Right lobe of liver (tissue), 6 donors: ENCODE data around the gene MRPL11. TPM values are rescaled to one million over a fixed set of nuclear protein-coding genes. Genes with fewer than 3 reads are reported as not detected.

Source experiments
- ATAC-seq, 4 donors: fragments of 200-7000 bp; cut with Tn5 transposase; one replicate each; pipeline ENCODE4 v1.9.1; 2020; ENCODE audit warnings: mild to moderate bottlenecking in 4 of 4, moderate library complexity in 4 of 4
- DNase-seq, 3 donors: peaks; one replicate each; pipeline ENCODE4 v3.0.0-alpha.2; 2020
- H3K27ac ChIP-seq, 3 donors: fragments of 200-600 bp; one replicate each; pipeline ENCODE4 v1.8.0; 2022
- H3K27me3 ChIP-seq, 2 donors: fragments of 200-600 bp; one replicate each; pipeline ENCODE4 v1.8.0; 2022
- H3K36me3 ChIP-seq, 4 donors: fragments of 200-600 bp; sonication (generic) in 1 of 4; one replicate each; pipeline versions ENCODE4 v1.5.1 to v1.8.0; 2017 to 2022; ENCODE audit warnings: control low read depth in 1 of 4
- H3K4me1 ChIP-seq, 4 donors: fragments of 200-600 bp; sonication (generic) in 1 of 4; one replicate each; pipeline versions ENCODE4 v1.5.1 to v1.8.0; 2017 to 2022; ENCODE audit warnings: control low read depth in 1 of 4
- H3K4me3 ChIP-seq, 3 donors: fragments of 200-600 bp; one replicate each; pipeline ENCODE4 v1.8.0; 2022
- H3K9me3 ChIP-seq, 4 donors: fragments of 200-600 bp; sonication (generic) in 1 of 4; one replicate each; pipeline versions ENCODE4 v1.5.1 to v1.8.0; 2017 to 2022; ENCODE audit warnings: control low read depth in 1 of 4
- CTCF ChIP-seq, 4 donors: fragments of 200-600 bp in 3 of 4; fragments of 450-650 bp in 1 of 4; IDR thresholded peaks; one replicate each; pipeline versions ENCODE4 v1.5.1 to v1.8.0; 2016 to 2022; ENCODE audit warnings: antibody characterized with exemption in 4 of 4, mild to moderate bottlenecking in 2 of 4
- POLR2A ChIP-seq: fragments of 450-650 bp; IDR thresholded peaks from one replicate; pipeline ENCODE4 v1.6.1; 2017; ENCODE audit warnings: antibody characterized with exemption, mild to moderate bottlenecking
- WGBS: methylation state at CpG from one replicate; pipeline ENCODE4 v1.1.6; 2018; ENCODE audit warnings: low coverage, low lambda C conversion rate; ENCODE audit not compliant: insufficient coverage; ENCODE audit errors: missing lambda C conversion rate; 5-methylcytosine and 5-hydroxymethylcytosine counted together
- intact Hi-C, 2 donors: fragments of 100-400 bp; cut with DNase I; formaldehyde crosslinking; loops; one replicate each; pipeline versions ENCODE4 v1.11.2 to v1.14.1; 2022
- total RNA-seq, 6 experiments: library from RNA; depleted of rRNA in 2 of 6; stranded (reverse); fragments of >200 nt in 2 of 6; fragmentation: NEBNext Ultra II Directional in 3 of 6; extraction: Animal tissue kit (Norgen Biotek cat#: 25700) in 3 of 6; gene quantifications; one replicate each; pipeline versions ENCODE4 v1.1.0 to v1.2.4, GENCODE V29; 2016 to 2023
- donor health status: DM: no; HTN: yes; CAD: no.
- donor health status: DM: no; HTN: no; CAD: no.
- donor health status: DM: no; HTN: no; CAD: no.
- donor health status: DM: no; HTN: yes; CAD: no.
- donor health status: DM: no; HTN: yes; CAD: no.

MRPL11 gene
- total RNA-seq, 6 experiments from 2014 or later = 17.6 to 34.1 (median 28.6) TPM

- H3K27ac ChIP-seq = no peak overlapping the region
These were observed 19.2 kb upstream of the MRPL11 start for GRCh38 chr11:66457826-66458225.

DNA sequence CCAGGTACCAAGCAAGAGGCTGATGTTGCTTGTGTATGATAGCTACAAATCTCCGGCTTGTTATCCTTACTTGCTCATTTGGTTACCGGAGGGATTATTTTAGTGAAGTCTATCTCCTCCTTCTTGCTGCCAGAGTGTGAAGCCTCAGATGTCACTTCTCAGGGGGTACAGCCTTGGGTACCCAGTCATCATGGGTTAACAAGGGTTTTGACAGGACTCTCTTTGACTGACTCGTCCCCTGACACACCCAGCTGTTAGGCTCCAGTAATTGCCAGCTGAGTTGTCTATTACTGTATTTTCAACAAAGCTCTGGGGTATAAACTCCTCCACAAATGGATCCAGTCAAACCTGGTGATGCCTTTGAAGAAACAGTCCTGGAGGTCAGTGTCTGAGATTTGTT, 16.2 kb upstream of the MRPL11 start:
- intact Hi-C loops = no loop called here

More at GRCh38 chr11:66457826-66458225, 19.2 kb upstream of the MRPL11 start:
- no peak for ATAC-seq
- Histone ChIP-seq H3K4me3 (no peak overlapping the region), H3K27me3 (no peaks in the 10 kb centered on the region), H3K36me3 (no peaks in the 10 kb centered on the region), H3K4me1 (no peaks in the 10 kb centered on the region), H3K9me3 (no peaks in the 10 kb centered on the region)
- WGBS = 55% methylated on average over 6 of the region's 6 CpGs
- intact Hi-C loops = no loop called here
- TF ChIP-seq POLR2A = no peak
- no peak for TF ChIP-seq CTCF (IDR thresholded peaks at IDR 0.05)
- no peak for DNase-seq

DNA sequence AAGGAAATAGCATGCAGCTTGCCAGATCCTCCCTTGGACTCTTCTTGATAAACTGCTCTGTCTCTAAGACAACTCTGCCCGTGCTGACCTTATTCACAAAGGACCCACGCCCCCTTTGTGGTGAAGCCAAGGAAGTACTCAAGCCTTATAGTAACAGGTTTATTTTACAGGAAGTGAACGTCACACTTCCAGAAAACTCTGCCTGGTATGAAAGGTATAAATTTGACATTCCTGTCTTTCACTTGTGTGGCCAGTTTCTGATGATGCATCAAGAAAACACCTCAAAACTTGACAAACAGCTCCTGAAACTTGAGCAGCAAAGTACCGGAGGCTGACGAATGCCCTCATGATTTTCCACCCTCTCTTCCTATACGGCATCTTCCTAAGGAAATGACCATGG, 15.6 kb upstream of the MRPL11 start:
- H3K27ac ChIP-seq = no peak overlapping the region
- H3K4me3 ChIP-seq = no peak overlapping the region
- no peaks in the 10 kb centered on the region for H3K36me3 ChIP-seq
- no peak for ATAC-seq
- H3K27me3 ChIP-seq = no peaks in the 10 kb centered on the region
- no peak for DNase-seq
- no peak for TF ChIP-seq POLR2A
- TF ChIP-seq CTCF (IDR thresholded peaks at IDR 0.05) = no peak
- WGBS = 26% methylated on average over 6 of the region's 6 CpGs
- H3K4me1 ChIP-seq = no peaks in the 10 kb centered on the region
- intact Hi-C loops = no loop called here
- no peaks in the 10 kb centered on the region for H3K9me3 ChIP-seq

More for the DNA sequence above, 16.2 kb upstream of the MRPL11 start:
- Histone ChIP-seq H3K27me3 (no peaks in the 10 kb centered on the region), H3K4me3 (no peak overlapping the region), H3K9me3 (no peaks in the 10 kb centered on the region), H3K27ac (no peak overlapping the region), H3K4me1 (no peaks in the 10 kb centered on the region), H3K36me3 (no peaks in the 10 kb centered on the region)
- no peak for ATAC-seq
- TF ChIP-seq POLR2A (no peak), CTCF (IDR thresholded peaks at IDR 0.05) (no peak)
- 50% methylated on average over 2 of the region's 3 CpGs for WGBS
- DNase-seq = no peak

- no peak overlapping the region for H3K27ac ChIP-seq
- no peaks in the 10 kb centered on the region for H3K27me3 ChIP-seq
- no peak overlapping the region for H3K4me3 ChIP-seq
- intact Hi-C loops = no loop called here
- H3K9me3 ChIP-seq = no peaks in the 10 kb centered on the region
- no peaks in the 10 kb centered on the region for H3K36me3 ChIP-seq
- 49% methylated on average over 3 of the region's 4 CpGs for WGBS
- DNase-seq (no peak), ATAC-seq (no peak)
- H3K4me1 ChIP-seq = no peaks in the 10 kb centered on the region
- TF ChIP-seq CTCF (IDR thresholded peaks at IDR 0.05) (no peak), POLR2A (no peak)
These were observed 13.0 kb upstream of the MRPL11 start for GRCh38 chr11:66451663-66452062.

- H3K36me3 ChIP-seq = no peaks in the 10 kb centered on the region
- TF ChIP-seq CTCF (IDR thresholded peaks at IDR 0.05) = no peak
- no peak for TF ChIP-seq POLR2A
- intact Hi-C loops = no loop called here
- ATAC-seq (no peak), DNase-seq (no peak)
- no peak overlapping the region for H3K4me3 ChIP-seq
- WGBS = 34% methylated on average over 4 of the region's 4 CpGs
- H3K4me1 ChIP-seq = no peaks in the 10 kb centered on the region
- H3K27me3 ChIP-seq = no peaks in the 10 kb centered on the region
- no peak overlapping the region for H3K27ac ChIP-seq
- no peaks in the 10 kb centered on the region for H3K9me3 ChIP-seq
These were observed 11.9 kb upstream of the MRPL11 start for GRCh38 chr11:66450560-66450959.
